Spinal cord (tissue), 10 donors: ENCODE measurements around the gene IMPACT. TPM values are rescaled to one million over a fixed set of nuclear protein-coding genes. Genes with fewer than 3 reads are reported as not detected.

Experiments used
- DNase-seq, 6 donors: peaks; one replicate each; pipeline versions ENCODE4 v3.0.0 to v3.0.0-alpha.2; 2013 to 2015; ENCODE audit warnings: low spot score in 6 of 6, low read depth in 4 of 6
- H3K27ac ChIP-seq: one replicate; pipeline ENCODE4 v1.5.1; 2013; ENCODE audit warnings: low read depth, low read length, control low read depth
- H3K27me3 ChIP-seq: one replicate; pipeline ENCODE4 v1.6.1; 2013; ENCODE audit warnings: low read length; ENCODE audit not compliant: control insufficient read depth, insufficient read depth
- H3K36me3 ChIP-seq: one replicate; pipeline ENCODE4 v1.6.1; 2013; ENCODE audit warnings: low read length; ENCODE audit not compliant: control insufficient read depth, insufficient read depth
- H3K4me1 ChIP-seq: one replicate; pipeline ENCODE4 v1.6.1; 2013; ENCODE audit warnings: low read length; ENCODE audit not compliant: control insufficient read depth, insufficient read depth
- H3K4me3 ChIP-seq: one replicate; pipeline ENCODE4 v1.5.1; 2013; ENCODE audit warnings: low read depth, low read length, control low read depth
- H3K9me3 ChIP-seq: one replicate; pipeline ENCODE4 v1.6.1; 2013; ENCODE audit warnings: low read length; ENCODE audit not compliant: control insufficient read depth, insufficient read depth
- WGBS: methylation state at CpG from one replicate; pipeline ENCODE4 v1.1.5; 2013; ENCODE audit warnings: missing lambda C conversion rate; ENCODE audit not compliant: insufficient coverage; 5-methylcytosine and 5-hydroxymethylcytosine counted together
- long read RNA-seq, 4 donors: transcript quantifications; one replicate each; lab custom pipeline, GENCODE V29; 2026
- polyA plus RNA-seq, 2 donors: library from polyadenylated mRNA; unstranded; fragments of 120-200 nt; gene quantifications; one replicate each; pipeline ENCODE4 v1.2.1, GENCODE V29; 2013; ENCODE audit not compliant: insufficient read length in 2 of 2
- total RNA-seq, 2 donors: library from RNA; depleted of rRNA in 1 of 2; stranded (reverse); fragments of 120-200 nt in 1 of 2; fragments of >200 nt in 1 of 2; gene quantifications; one replicate each; pipeline versions ENCODE4 v1.2.3 to v1.2.4, GENCODE V29; 2013 to 2014
- donor health status: healthy.

IMPACT gene
- total RNA-seq (10 to 100 TPM; 48.5 to 50.6 TPM), polyA plus RNA-seq (10 to 100 TPM; 42.6 to 54.6 TPM)
- long read RNA-seq, donor 1, transcript IMPACT-201 (11 exons, 3,792 nt), result major isoform, 10 of 11 reads
- long read RNA-seq, donor 1, partial matches to known transcripts, result 0 of 11 reads
- long read RNA-seq, donor 1, other reads (novel, unspliced or antisense), result 0 of 11 reads
- long read RNA-seq, donor 2, transcript IMPACT-201 (11 exons, 3,792 nt), result major isoform, 6 of 7 reads
- long read RNA-seq, donor 2, partial matches to known transcripts, result 0 of 7 reads
- long read RNA-seq, donor 2, other reads (novel, unspliced or antisense), result 0 of 7 reads
- long read RNA-seq, donor 3, transcript IMPACT-201 (11 exons, 3,792 nt), result major isoform, 5 of 5 reads
- long read RNA-seq, donor 3, partial matches to known transcripts, result 0 of 5 reads
- long read RNA-seq, donor 3, other reads (novel, unspliced or antisense), result 0 of 5 reads
- long read RNA-seq, donor 4, transcript IMPACT-201 (11 exons, 3,792 nt), result major isoform, 10 of 10 reads
- long read RNA-seq, donor 4, partial matches to known transcripts, result 0 of 10 reads
- long read RNA-seq, donor 4, other reads (novel, unspliced or antisense), result 0 of 10 reads

DNA sequence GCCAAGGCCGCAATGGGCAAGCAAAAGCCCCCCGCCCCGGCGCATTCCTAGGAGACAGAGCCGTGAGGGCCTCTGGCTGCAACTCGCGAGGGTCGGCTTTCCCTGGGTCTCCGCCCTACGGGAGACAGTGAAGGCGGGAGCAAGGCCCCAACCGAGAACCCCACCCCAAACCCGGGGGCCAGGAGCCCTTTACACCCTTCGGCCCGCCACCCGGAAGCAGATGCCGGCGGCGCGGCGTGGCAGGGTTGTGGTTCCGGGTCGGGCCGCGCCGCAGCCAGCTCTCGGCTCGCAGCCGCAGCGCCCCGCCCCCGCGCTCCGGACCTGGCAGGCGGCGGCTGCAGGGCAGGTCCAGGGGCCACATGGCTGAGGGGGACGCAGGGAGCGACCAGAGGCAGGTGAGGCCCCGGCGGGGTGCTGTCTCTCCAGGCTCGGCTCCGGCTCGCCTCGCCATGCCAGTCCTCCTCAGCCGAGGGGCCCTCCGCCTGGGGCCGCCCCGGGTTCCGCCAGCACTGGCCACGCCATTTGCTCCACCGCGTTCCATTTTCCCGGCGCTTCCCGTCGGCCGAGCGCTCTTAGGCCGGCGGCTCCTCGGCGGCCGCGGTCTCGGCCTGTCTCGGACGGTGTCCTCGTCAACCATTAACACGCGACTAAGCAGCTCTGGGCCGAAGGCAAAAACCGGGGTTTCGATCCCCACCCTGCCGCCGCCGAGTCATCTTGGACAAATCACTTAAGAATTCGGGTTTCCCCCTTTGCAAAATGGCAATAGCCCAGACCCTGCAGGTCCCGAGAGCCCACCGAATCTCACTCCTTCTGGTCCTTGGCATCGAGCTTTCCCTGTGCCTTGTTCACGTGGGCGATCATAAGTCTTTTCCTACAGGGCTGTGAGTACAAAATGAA lies at the start of gene IMPACT:
IMPACT (plus strand) TSS at position 273 of the 897 bp plus-strand sequence; CDS start at position 360, 87 bp downstream.
- Histone ChIP-seq H3K4me3 (peak within 1 kb of the TSS; percentile 90), H3K36me3 (peaks cover 4% of the 10 kb centered on the region), H3K9me3 (no peaks in the 10 kb centered on the region), H3K4me1 (peaks cover 7% of the 10 kb centered on the region), H3K27ac (peak within 1 kb of the TSS; percentile 85), H3K27me3 (peaks cover 7% of the 10 kb centered on the region)
- under 1% methylated on average over 79 of the region's 82 CpGs for WGBS
- DNase-seq, result peak; percentile 62 to 96 (median 78)

- H3K4me3 ChIP-seq, result no peak overlapping the region
- no peak overlapping the region for H3K27ac ChIP-seq
- H3K4me1 ChIP-seq, result no peaks in the 10 kb centered on the region
- no peak for DNase-seq
- H3K36me3 ChIP-seq, result peaks cover 7% of the 10 kb centered on the region
- no peaks in the 10 kb centered on the region for H3K9me3 ChIP-seq
- no peaks in the 10 kb centered on the region for H3K27me3 ChIP-seq
- 33% methylated on average over 1 of the region's 1 CpG for WGBS
Measured at GRCh38 chr18:24378598-24378997, 47.9 kb upstream of the IMPACT start.

DNA sequence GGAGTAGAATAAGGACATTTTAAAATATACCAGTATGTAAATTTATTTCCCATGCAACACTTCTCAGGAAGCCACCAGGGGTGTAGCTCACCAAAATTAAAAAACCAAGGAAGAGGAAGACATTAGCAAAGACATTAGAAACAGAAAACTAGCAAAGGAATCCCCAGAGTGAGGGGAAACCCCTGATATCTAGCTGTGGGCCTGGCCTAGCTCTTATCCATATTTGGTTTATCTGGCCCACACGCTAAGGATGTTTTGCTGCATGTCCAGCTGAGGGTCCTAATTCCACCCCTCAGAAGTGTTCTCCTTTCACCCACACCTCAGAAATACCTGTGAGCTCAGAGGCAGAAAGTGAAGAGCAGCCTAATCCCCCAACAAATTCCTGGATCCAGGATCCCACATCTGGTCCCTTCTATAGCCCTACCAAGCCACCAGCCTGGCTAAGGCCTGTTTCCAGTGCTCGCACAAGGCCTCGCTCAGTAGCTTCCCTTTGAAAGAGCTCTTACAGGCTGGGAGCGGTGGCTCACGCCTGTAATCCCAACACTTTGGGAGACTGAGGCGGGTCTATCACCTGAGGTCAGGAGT lies 46.2 kb upstream of the IMPACT start:
- Histone ChIP-seq H3K36me3 (peaks cover 7% of the 10 kb centered on the region), H3K4me3 (no peak overlapping the region), H3K27ac (no peak overlapping the region), H3K4me1 (no peaks in the 10 kb centered on the region), H3K9me3 (no peaks in the 10 kb centered on the region), H3K27me3 (no peaks in the 10 kb centered on the region)
- WGBS, result 96% methylated on average over 6 of the region's 6 CpGs
- no peak for DNase-seq

DNA sequence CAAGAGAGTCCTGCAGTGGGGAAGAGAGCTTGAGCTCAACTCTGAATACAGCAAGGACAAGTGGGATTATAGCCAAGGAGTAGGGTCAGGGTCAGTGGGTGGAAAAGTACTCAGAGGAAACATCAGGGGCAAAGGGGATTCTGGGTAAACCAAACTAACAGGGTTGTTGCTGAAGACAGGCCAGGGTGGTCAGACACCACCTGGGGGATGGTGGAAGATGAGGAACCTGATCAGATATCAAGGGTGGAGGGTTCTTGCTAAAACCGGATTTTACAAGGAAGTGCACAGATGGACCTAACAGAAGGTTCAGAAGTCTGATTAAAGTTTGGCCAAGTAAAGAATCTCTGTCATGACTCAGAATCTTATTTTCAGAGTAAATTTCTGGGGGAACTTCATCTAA lies 45.3 kb upstream of the IMPACT start:
- whole genome bisulfite sequencing, result no CpG with 5 or more reads among the region's 1 CpG
- H3K27ac ChIP-seq, result no peak overlapping the region
- H3K4me1 ChIP-seq, result no peaks in the 10 kb centered on the region
- DNase-seq, result no peak
- no peaks in the 10 kb centered on the region for H3K9me3 ChIP-seq
- H3K27me3 ChIP-seq, result no peaks in the 10 kb centered on the region
- H3K4me3 ChIP-seq, result no peak overlapping the region
- H3K36me3 ChIP-seq, result peaks cover 7% of the 10 kb centered on the region

- WGBS, result no CpG with 5 or more reads among the region's 6 CpGs
- no peaks in the 10 kb centered on the region for H3K36me3 ChIP-seq
Measured at GRCh38 chr18:24386681-24387080, 39.8 kb upstream of the IMPACT start.

DNA sequence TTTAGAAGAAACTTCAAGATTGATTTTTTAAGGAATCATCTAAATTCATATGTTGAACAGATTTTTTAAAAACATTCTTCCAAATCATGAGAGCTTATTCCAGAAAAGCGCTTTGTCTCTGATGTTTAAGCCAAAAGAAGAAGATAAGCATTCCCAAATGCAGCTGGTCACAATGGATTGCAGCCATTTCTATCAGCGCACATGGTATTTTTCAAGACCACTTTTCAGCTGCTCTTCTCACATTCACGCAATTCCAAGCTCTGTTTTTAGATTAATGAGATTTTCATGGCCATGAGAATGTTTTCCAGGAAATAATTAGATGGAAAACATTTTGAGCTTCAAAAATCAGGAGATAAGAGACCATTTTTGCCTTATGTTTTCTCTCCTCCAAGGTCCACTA lies 37.5 kb upstream of the IMPACT start:
- Histone ChIP-seq H3K27me3 (no peaks in the 10 kb centered on the region), H3K4me1 (no peaks in the 10 kb centered on the region), H3K36me3 (no peaks in the 10 kb centered on the region), H3K27ac (no peak overlapping the region), H3K4me3 (no peak overlapping the region), H3K9me3 (no peaks in the 10 kb centered on the region)
- WGBS, result 100% methylated on average over 1 of the region's 3 CpGs
- DNase-seq, result peak in 1 of 6 donors; percentile 85

More at GRCh38 chr18:24386681-24387080, 39.8 kb upstream of the IMPACT start:
- DNase-seq, result no peak
- Histone ChIP-seq H3K9me3 (no peaks in the 10 kb centered on the region), H3K4me3 (no peak overlapping the region), H3K27ac (no peak overlapping the region), H3K4me1 (no peaks in the 10 kb centered on the region), H3K27me3 (no peaks in the 10 kb centered on the region)

GRCh38 chr18:24395049-24395795 lies 31.2 kb upstream of the IMPACT start:
- H3K27me3 ChIP-seq, result no peaks in the 10 kb centered on the region
- H3K36me3 ChIP-seq, result no peaks in the 10 kb centered on the region
- peaks cover 3% of the 10 kb centered on the region for H3K4me1 ChIP-seq
- no peak overlapping the region for H3K4me3 ChIP-seq
- no peak overlapping the region for H3K27ac ChIP-seq
- no peaks in the 10 kb centered on the region for H3K9me3 ChIP-seq
- DNase-seq, result no peak
- WGBS, result 90% methylated on average over 5 of the region's 11 CpGs

- 44% methylated on average over 2 of the region's 8 CpGs for whole genome bisulfite sequencing
- Histone ChIP-seq H3K4me1 (peaks cover 3% of the 10 kb centered on the region), H3K27me3 (no peaks in the 10 kb centered on the region), H3K27ac (no peak overlapping the region), H3K4me3 (no peak overlapping the region), H3K9me3 (no peaks in the 10 kb centered on the region), H3K36me3 (no peaks in the 10 kb centered on the region)
- DNase-seq, result no peak
Measured at GRCh38 chr18:24396082-24396633, 30.3 kb upstream of the IMPACT start.
